Thoracic aorta (tissue), 2 donors: ENCODE data around the gene NPLOC4. TPM values are rescaled to one million over a fixed set of nuclear protein-coding genes. Genes with fewer than 3 reads are reported as not detected.
A peak's percentile ranks its signal among the peaks of the same experiment; 100 is the strongest.

Experiments used
- ATAC-seq: fragments of 150-250 bp; one replicate; pipeline ENCODE4 v1.8.0; 2017; ENCODE audit warnings: low read depth; ENCODE audit not compliant: insufficient number of reproducible peaks, low FRiP score
- DNase-seq: peaks from one replicate; pipeline ENCODE4 v3.0.0-alpha.2; 2020; ENCODE audit warnings: low spot score
- H3K27ac ChIP-seq, 2 donors: fragments of 200-600 bp; sonication (generic); 1 replicate in 1 of 2; 2 replicates in 1 of 2; pipeline ENCODE4 v1.5.1; 2016; ENCODE audit warnings: mild to moderate bottlenecking in 2 of 2, moderate library complexity in 2 of 2
- H3K27me3 ChIP-seq: fragments of 200-600 bp; sonication (generic); replicated peaks from 2 replicates; pipeline ENCODE4 v1.6.0; 2016; ENCODE audit warnings: mild to moderate bottlenecking; ENCODE audit not compliant: insufficient read depth
- H3K36me3 ChIP-seq: fragments of 200-600 bp; sonication (generic); one replicate; pipeline ENCODE4 v1.5.1; 2016
- H3K4me1 ChIP-seq, 2 donors: fragments of 200-600 bp; sonication (generic); 1 replicate in 1 of 2; 2 replicates in 1 of 2; pipeline versions ENCODE4 v1.5.1 to v1.6.0; 2016; ENCODE audit warnings: low read depth in 2 of 2, mild to moderate bottlenecking in 1 of 2; ENCODE audit not compliant: control insufficient read depth in 1 of 2
- H3K4me3 ChIP-seq: fragments of 200-600 bp; sonication (generic); 2 replicates; pipeline ENCODE4 v1.5.1; 2016; ENCODE audit warnings: mild to moderate bottlenecking
- H3K9me3 ChIP-seq: fragments of 200-600 bp; sonication (generic); 2 replicates; pipeline ENCODE4 v1.5.1; 2016
- total RNA-seq, 2 donors: library from RNA; depleted of rRNA; stranded (reverse); fragments of >200 nt; gene quantifications; one replicate each; pipeline versions ENCODE4 v1.1.0 to v1.2.3, GENCODE V29; 2016
- TF ChIP-seq, protein P1 (sequence below): fragments of 200-600 bp; sonication (generic); IDR thresholded peaks from one replicate; pipeline ENCODE4 v1.5.1; 2019; ENCODE audit warnings: antibody characterized with exemption

The NPLOC4 gene
- total RNA-seq, 2 donors from 2014 or later = 77.3 to 105 TPM

DNA sequence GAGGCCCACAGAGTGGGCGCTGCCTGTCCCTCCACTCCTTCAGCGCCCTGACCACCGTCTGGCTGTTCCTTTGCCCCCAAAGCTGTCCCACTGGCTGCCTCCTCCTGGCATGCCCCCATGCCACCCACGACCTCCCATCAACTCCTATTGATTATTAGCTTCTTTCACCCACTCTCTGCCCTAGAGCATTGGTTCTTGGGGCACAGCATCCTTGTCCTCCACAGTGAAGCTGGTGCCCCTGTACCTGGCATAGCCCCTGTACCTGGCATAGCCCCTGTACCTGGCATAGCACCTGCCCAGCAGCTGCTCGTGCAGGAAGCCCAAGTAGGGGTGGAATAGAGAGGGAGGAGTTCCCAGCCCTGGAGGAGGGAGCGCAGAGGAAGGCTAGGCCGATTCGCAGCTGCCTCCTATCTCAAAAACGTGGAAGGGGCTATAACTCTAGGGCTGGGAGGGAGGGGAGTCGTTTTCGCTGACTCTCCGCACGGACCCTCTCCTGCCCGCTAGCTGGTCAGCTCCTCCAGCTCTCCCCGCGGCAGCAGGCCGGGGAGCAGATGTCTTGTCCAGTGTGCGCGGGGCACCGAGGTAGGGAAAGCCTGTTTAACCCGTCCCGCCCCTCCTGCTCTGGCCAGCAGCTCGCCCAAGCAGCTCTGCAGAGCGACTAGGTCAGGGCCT lies 118.7 kb downstream of the NPLOC4 start:
- Histone ChIP-seq H3K27ac (peak overlapping the region; percentile 99 to 100), H3K36me3 (no peaks in the 10 kb centered on the region), H3K4me3 (peak overlapping the region; percentile 99), H3K27me3 (no peaks in the 10 kb centered on the region), H3K9me3 (no peaks in the 10 kb centered on the region), H3K4me1 (peaks cover 36 to 52% of the 10 kb centered on the region in 2 donors)
- TF ChIP-seq, protein P1, sequence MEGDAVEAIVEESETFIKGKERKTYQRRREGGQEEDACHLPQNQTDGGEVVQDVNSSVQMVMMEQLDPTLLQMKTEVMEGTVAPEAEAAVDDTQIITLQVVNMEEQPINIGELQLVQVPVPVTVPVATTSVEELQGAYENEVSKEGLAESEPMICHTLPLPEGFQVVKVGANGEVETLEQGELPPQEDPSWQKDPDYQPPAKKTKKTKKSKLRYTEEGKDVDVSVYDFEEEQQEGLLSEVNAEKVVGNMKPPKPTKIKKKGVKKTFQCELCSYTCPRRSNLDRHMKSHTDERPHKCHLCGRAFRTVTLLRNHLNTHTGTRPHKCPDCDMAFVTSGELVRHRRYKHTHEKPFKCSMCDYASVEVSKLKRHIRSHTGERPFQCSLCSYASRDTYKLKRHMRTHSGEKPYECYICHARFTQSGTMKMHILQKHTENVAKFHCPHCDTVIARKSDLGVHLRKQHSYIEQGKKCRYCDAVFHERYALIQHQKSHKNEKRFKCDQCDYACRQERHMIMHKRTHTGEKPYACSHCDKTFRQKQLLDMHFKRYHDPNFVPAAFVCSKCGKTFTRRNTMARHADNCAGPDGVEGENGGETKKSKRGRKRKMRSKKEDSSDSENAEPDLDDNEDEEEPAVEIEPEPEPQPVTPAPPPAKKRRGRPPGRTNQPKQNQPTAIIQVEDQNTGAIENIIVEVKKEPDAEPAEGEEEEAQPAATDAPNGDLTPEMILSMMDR = no peak
- DNase-seq (no peak), ATAC-seq (no peak)

DNA sequence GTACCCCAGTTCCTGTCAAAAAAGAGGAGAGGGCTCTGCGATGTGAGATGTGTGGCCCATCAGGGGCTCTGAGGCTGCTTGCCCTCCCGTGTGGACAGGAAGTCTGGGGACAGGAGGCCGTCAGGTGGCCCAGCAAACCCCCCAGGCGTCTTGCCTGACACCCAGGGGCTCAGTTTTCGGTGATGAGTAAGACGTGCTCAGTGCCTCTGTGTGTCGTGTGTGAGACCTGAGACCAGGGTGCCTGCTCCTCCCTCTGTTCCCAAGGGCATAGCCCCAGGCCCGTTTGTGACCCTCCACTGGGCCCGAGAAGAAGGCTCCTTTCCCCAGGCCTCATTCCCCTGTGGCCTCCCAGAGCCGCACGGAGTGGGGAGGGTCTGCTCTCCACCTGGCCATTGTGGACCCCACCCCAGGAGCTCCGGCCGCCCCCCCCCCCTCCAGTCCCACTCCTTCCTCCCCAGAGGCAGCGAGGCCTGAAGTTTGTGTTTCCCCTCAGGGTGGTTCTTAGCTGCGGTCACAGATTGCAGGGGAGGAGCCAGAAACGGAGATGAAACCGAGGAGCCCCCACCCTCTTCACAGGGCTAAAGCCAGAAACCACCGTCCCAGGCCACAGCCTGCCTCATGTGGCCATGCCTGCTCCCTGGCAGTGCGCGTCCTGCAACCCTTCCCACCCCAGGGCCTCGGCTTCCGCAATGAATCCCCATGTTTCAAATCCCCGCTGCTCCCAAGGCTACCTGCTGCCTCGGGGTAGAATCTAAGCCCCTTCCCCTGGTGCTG lies 119.4 kb downstream of the NPLOC4 start:
- no peaks in the 10 kb centered on the region for H3K9me3 ChIP-seq
- no peaks in the 10 kb centered on the region for H3K27me3 ChIP-seq
- DNase-seq (no peak), ATAC-seq (no peak)
- peaks cover 35 to 46% of the 10 kb centered on the region in 2 donors for H3K4me1 ChIP-seq
- peak overlapping the region; percentile 99 to 100 for H3K27ac ChIP-seq
- TF ChIP-seq, protein P1 = no peak
- H3K4me3 ChIP-seq = peak overlapping the region; percentile 99
- no peaks in the 10 kb centered on the region for H3K36me3 ChIP-seq

- Histone ChIP-seq H3K4me3 (peak overlapping the region; percentile 99), H3K27me3 (no peaks in the 10 kb centered on the region), H3K36me3 (peaks cover 3% of the 10 kb centered on the region), H3K9me3 (no peaks in the 10 kb centered on the region), H3K27ac (peak overlapping the region; percentile 99 to 100), H3K4me1 (peaks cover 35 to 46% of the 10 kb centered on the region in 2 donors)
- ATAC-seq (no peak), DNase-seq (no peak)
- TF ChIP-seq, protein P1 = no peak
Measured at GRCh38 chr17:81517009-81517338, 119.9 kb downstream of the NPLOC4 start.

- Histone ChIP-seq H3K4me3 (peak overlapping the region; percentile 99), H3K27ac (peak overlapping the region; percentile 99 to 100), H3K36me3 (peaks cover 8% of the 10 kb centered on the region), H3K9me3 (no peaks in the 10 kb centered on the region), H3K27me3 (no peaks in the 10 kb centered on the region), H3K4me1 (peaks cover 35 to 46% of the 10 kb centered on the region in 2 donors)
- DNase-seq = no peak
- no peak for ATAC-seq
- TF ChIP-seq, protein P1 = no peak
Measured at GRCh38 chr17:81516439-81516838, 120.5 kb downstream of the NPLOC4 start.

- peak overlapping the region; percentile 99 for H3K4me3 ChIP-seq
- TF ChIP-seq, protein P1 = no peak
- H3K27me3 ChIP-seq = no peaks in the 10 kb centered on the region
- no peak for ATAC-seq
- no peaks in the 10 kb centered on the region for H3K9me3 ChIP-seq
- H3K4me1 ChIP-seq = peaks cover 35 to 46% of the 10 kb centered on the region in 2 donors
- DNase-seq = no peak
- peak overlapping the region; percentile 99 to 100 for H3K27ac ChIP-seq
- H3K36me3 ChIP-seq = peaks cover 17% of the 10 kb centered on the region
Measured at GRCh38 chr17:81515530-81516041, 121.3 kb downstream of the NPLOC4 start.
